ENCODE data around the gene SAMD4A.

Gene SAMD4A

DNA sequence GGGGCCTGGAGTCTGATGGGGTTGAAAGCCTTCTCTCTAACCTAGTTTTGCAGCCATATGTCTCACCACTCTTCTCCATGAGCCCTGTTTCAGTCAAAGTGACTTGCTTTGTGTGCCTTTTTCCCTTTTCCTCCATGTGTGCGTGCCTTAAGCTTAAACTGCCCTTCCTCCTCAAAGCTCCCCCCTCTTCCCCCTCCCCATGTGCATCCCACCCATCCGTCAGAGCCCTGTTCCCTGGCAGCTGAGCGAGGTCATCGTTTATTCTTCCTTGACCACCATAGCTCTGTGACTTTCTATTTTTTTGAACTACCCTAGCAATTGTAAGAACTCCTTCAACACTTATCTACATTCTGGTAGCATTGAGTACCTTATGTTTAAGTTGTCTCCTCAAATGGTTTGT, 24.9 kb downstream of the SAMD4A start:
- Histone ChIP-seq H3K4me3 (replicated peaks; ENCODE audit: low read depth, low read length) (no peak overlapping the region), H3K27me3 (replicated peaks; ENCODE audit: control insufficient read depth, insufficient read depth, low read length) (no peaks in the 10 kb centered on the region), H3K36me3 (ENCODE audit: control insufficient read depth, insufficient read depth, low read length) (no peaks in the 10 kb centered on the region)
- TF ChIP-seq, protein P1, sequence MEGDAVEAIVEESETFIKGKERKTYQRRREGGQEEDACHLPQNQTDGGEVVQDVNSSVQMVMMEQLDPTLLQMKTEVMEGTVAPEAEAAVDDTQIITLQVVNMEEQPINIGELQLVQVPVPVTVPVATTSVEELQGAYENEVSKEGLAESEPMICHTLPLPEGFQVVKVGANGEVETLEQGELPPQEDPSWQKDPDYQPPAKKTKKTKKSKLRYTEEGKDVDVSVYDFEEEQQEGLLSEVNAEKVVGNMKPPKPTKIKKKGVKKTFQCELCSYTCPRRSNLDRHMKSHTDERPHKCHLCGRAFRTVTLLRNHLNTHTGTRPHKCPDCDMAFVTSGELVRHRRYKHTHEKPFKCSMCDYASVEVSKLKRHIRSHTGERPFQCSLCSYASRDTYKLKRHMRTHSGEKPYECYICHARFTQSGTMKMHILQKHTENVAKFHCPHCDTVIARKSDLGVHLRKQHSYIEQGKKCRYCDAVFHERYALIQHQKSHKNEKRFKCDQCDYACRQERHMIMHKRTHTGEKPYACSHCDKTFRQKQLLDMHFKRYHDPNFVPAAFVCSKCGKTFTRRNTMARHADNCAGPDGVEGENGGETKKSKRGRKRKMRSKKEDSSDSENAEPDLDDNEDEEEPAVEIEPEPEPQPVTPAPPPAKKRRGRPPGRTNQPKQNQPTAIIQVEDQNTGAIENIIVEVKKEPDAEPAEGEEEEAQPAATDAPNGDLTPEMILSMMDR (IDR thresholded peaks at IDR 0.05; ENCODE audit: insufficient read depth, low read length, poor library complexity, severe bottlenecking), result no peak
- DNase-seq (ENCODE audit: extremely low read depth, insufficient read length), result no peak

DNA sequence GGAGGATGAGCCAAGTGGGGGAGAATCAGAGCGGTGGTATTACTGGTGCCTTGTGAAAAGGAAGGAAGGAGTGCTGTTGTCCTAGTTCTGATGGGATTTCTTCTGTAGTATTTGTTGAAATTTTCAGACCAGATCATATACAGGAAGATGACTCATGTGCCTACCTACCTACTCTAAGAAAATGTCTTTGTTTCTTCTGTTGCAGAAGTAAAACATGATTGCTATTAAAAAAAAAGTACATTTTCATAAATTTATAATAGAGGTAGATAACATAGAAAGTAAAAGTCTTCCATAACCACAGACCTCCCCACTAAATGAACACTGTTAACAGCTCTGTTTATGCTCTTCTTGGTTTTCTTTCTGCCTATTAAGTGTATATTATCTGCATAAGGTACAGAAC, 26.9 kb downstream of the SAMD4A start:
- TF ChIP-seq, protein P1 (IDR thresholded peaks at IDR 0.05; ENCODE audit: insufficient read depth, low read length, poor library complexity, severe bottlenecking), result no peak
- Histone ChIP-seq H3K36me3 (ENCODE audit: control insufficient read depth, insufficient read depth, low read length) (no peaks in the 10 kb centered on the region), H3K27me3 (replicated peaks; ENCODE audit: control insufficient read depth, insufficient read depth, low read length) (no peaks in the 10 kb centered on the region), H3K4me3 (replicated peaks; ENCODE audit: low read depth, low read length) (no peak overlapping the region)
- DNase-seq (ENCODE audit: extremely low read depth, insufficient read length), result no peak

DNA sequence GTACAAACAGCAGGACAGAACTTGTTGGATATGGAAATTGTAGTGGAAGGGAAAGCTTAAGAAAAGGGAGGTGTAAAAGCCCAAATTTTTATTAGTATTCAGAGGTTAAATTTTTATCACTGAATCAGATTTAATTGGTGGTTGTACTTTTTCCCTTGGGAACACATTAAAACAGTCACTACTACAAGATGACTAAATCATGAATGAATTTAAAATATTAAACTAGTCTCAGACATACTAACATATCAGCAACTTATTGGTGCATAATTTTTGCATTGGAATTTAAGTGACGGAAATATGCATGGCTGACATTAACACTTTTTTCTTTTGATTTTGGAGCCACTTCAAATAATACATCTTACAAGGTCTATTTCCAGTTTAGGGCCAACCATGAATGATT, 27.6 kb downstream of the SAMD4A start:
- Histone ChIP-seq H3K4me3 (replicated peaks; ENCODE audit: low read depth, low read length) (no peak overlapping the region), H3K27me3 (replicated peaks; ENCODE audit: control insufficient read depth, insufficient read depth, low read length) (no peaks in the 10 kb centered on the region), H3K36me3 (ENCODE audit: control insufficient read depth, insufficient read depth, low read length) (no peaks in the 10 kb centered on the region)
- DNase-seq (ENCODE audit: extremely low read depth, insufficient read length), result no peak
- TF ChIP-seq, protein P1 (IDR thresholded peaks at IDR 0.05; ENCODE audit: insufficient read depth, low read length, poor library complexity, severe bottlenecking), result no peak

DNA sequence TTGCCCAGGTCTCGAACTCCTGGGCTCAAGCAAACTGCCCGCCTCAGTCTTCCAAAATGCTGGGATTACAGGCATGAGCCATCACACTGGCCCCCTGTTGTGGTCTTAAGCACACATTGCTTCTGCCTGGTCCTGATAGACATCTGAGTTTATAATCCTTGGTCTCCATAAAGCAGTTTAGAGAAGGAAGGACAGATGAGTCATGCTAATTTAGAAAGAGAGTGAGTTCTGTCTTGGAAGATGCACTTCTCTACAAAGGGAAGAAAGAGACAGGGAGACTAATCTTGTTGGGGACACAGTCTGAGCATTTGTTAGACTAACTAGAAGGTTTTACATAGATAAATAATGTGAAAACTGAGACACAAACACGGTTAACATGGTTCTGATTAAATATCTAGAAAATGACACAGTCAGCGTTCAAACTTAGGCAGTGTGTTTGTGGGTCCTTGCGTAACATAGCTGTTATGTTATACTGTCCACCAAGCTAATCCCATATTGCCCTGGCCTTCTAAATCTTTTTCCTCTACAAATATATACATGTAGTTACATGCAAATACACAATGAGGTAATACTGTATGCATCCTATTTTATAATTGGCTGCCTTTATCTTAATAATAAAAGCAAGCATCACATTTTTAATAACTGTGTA, 31.0 kb downstream of the SAMD4A start:
- no peak for DNase-seq (ENCODE audit: extremely low read depth, insufficient read length)
- TF ChIP-seq, protein P1 (IDR thresholded peaks at IDR 0.05; ENCODE audit: insufficient read depth, low read length, poor library complexity, severe bottlenecking), result no peak
- H3K27me3 ChIP-seq (replicated peaks; ENCODE audit: control insufficient read depth, insufficient read depth, low read length), result no peaks in the 10 kb centered on the region
- H3K36me3 ChIP-seq (ENCODE audit: control insufficient read depth, insufficient read depth, low read length), result no peaks in the 10 kb centered on the region
- no peak overlapping the region for H3K4me3 ChIP-seq (replicated peaks; ENCODE audit: low read depth, low read length)

DNA sequence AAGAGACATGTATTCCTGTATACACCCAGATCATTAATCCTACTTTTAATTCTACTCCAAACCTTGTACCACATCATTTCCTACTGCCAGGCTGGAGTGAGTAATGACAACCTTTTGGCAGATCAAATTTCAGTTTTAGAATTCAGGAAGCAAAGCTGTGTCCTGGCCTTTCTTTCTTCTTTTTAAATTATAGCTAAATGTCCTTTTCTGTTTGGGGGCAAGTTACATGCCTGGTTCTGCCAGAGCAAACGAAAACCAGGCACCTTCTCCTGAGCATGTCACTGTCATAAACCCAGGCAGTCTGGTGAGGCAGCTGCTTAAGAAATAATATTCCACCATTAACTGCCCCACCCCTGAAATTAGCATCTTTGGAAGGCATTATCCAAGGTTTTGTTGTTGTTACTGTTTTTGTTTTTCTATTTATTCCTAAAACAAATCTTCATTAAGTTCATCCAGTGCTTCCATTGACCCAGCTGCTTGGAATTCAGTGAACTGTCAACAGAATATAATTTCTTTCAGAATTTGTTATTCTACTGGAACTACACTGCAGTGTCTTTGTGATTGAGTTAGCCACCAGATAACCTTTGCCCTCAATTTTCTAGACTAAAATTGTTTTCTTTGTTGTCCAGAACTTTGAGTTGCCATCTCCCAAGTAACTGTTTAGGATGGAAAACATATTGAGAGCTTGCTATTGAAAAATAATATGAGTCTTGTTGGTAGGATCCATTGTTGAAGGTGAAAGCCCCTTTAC, 33.2 kb downstream of the SAMD4A start:
- Histone ChIP-seq H3K36me3 (ENCODE audit: control insufficient read depth, insufficient read depth, low read length) (no peaks in the 10 kb centered on the region), H3K27me3 (replicated peaks; ENCODE audit: control insufficient read depth, insufficient read depth, low read length) (no peaks in the 10 kb centered on the region), H3K4me3 (replicated peaks; ENCODE audit: low read depth, low read length) (no peak overlapping the region)
- no peak for DNase-seq (ENCODE audit: extremely low read depth, insufficient read length)
- TF ChIP-seq, protein P1 (IDR thresholded peaks at IDR 0.05; ENCODE audit: insufficient read depth, low read length, poor library complexity, severe bottlenecking), result no peak

Measured in GM06990 (cell line).